Ramos (cell line): ENCODE measurements around the gene CSRP2.

Experiments
- in situ Hi-C: fragments of 300-500 bp; cut with MboI; formaldehyde crosslinking; loops from one replicate; pipeline ENCODE4 v1.14.3; 2022; ENCODE audit warnings: low sequenced_read_pairs; ENCODE audit not compliant: unreplicated experiment

Gene CSRP2

DNA sequence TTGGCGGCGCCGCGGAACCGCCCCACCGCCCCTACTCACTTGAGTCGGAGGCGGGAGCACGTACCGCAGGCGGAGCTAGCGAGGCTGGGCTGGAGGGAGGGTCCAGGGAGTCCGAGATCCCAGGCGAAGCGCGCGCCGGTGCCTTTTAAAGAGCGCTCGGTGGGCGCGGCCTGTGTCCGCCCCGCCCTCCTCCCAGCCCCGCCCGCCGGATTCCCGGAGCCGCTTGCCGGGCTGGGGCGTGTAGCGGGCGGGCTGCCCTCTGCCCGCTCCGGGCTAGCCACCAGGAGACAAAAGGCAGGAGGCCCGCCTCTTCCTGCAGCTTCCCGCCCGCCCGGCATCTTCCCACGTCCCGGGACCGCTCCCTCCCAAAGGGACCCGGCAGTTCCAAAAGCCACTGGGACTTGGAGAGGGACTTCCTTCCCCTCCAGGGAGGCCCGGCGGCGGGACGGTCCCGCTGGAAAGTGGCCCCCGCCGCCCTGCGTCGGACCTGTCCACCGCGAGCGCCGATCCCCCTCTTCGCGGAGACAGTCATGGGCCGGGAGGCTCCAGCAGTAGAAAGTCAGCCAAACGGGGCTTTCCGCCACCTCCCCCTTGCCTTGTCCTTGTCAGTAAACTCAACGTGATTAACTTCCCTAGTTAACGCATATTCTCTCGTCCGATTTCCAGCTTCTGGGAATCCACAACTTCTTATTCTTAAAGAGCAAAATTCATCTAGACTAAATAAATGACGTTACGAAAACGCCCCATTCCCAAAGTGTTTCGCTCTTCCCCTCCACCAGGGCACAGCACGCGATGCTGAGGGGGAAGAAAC, at the start of gene CSRP2:
Gene CSRP2, minus strand, starts transcription at position 121 of the 811 bp plus-strand sequence. CDS start 12,759 bp downstream, outside the sequence.
- in situ Hi-C loops: no loop called here

GRCh38 chr12:76927170-76927784, 48.5 kb upstream of the CSRP2 start:
- in situ Hi-C loops: no loop called here

DNA sequence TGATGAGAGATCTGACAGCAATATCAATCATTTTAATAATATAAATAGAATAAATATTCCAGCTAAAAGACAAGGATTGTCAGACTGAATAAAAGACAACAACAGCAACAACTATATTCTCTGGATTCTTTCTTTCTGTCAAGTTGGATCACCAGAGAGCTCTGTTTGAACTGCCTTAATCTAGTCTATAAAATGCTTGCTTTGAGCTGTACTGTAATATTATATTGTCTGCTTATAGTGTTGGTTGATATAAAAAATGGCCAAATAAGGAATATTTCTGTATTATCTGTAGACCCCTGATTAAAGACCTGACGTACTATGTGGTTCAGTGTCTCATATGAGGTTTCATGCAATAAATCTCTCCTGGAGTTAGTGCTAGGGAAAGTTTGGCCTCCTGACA, 46.3 kb upstream of the CSRP2 start:
- in situ Hi-C loops: no loop called here

DNA sequence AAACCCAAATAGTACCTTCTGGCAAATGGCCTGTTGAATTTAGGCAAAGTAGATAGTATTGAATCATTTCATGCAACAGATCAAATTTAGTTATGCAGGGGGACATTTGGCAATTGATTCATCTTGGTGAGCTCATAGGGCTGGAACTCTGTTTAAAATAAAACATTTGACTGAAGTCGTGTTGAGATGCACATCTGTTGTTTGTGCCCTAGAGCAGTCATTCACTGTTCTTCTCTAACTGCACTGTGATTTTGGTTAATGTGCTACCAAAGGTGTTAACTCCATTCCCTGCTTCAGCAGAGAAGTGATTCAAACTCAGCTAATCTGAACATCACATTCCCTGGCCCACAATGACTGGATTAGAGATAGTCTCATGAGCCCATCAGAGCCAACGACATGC, 44.0 kb upstream of the CSRP2 start:
- in situ Hi-C loops: no loop called here

DNA sequence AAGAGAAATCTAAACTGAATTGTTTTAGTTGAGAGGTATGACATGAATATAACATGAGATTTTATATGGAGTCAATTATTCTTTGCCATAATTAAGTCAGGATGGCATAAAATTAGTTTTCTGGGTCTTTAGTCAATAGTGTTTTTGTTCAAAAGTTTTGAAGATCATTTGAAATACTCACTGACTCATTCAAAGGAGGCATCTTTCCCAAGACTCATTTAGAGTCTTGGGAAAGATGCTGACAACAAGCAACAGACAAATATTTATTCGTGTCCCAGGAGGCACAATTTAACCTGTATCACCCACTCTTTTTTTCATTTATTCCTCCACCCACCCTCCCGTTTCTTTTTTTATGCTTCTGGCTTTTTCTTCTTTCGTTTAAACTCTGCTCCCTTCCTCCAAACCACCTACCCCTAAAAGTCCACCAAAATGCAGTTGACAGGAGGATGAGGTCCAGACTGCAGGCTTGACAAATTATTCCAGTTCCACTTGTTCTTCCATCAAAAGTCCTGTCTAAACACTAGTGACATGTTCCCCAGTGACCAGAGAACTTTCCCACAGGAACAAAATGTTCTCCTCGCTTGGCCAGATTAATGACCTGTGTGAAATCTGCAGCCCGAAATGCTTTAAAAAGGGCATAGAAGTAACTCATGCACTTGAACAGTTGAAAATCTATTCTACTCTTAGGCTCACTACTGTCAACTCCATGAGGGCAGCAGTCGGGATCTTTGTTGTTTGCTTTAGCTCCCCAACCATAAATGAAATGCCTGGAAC, 43.3 kb upstream of the CSRP2 start:
- in situ Hi-C loops: no loop called here

GRCh38 chr12:76921100-76921471, 42.3 kb upstream of the CSRP2 start:
- in situ Hi-C loops: no loop called here

DNA sequence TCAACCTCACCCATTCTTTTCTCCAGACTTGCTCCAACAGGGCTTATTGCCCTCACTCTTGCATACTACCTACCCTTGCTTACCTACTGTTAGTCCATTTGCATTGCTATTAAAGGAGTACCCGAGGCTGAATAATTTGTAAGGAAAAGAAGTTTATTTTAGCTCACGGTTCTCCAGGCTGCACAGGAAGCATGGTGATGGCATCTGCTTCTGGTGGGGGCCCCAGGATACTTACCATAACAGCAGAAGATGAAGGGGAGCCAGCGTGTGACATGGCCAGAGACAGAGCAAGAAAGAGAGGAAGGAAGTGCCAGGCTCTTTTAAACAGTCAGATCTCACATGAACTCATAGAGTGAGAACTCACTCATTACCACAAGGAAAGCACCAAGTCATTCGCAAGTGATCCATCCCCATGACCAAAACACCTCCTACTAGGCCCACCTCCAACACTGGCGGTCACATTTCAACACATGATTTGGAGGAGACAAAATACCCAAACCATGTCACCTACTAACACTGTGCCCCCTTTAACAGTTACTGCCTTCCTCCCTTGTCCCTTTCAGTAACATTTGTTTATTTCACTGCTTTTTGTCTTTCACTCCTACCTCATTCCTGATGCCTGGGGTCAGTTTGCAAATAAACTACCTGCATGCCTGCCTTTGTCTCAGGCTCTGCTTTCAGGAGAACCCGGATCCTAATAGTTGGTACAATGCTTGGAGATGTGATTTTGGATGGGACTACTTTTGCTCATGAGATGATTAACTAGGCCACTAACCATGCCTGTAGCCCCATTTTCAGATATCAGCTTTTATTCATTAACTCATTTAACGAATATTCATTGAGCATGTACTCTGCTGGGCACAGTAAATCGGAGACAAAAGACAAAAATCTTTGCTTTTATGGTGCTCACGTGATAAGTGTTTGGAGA, 41.6 kb upstream of the CSRP2 start:
- in situ Hi-C loops: no loop called here

DNA sequence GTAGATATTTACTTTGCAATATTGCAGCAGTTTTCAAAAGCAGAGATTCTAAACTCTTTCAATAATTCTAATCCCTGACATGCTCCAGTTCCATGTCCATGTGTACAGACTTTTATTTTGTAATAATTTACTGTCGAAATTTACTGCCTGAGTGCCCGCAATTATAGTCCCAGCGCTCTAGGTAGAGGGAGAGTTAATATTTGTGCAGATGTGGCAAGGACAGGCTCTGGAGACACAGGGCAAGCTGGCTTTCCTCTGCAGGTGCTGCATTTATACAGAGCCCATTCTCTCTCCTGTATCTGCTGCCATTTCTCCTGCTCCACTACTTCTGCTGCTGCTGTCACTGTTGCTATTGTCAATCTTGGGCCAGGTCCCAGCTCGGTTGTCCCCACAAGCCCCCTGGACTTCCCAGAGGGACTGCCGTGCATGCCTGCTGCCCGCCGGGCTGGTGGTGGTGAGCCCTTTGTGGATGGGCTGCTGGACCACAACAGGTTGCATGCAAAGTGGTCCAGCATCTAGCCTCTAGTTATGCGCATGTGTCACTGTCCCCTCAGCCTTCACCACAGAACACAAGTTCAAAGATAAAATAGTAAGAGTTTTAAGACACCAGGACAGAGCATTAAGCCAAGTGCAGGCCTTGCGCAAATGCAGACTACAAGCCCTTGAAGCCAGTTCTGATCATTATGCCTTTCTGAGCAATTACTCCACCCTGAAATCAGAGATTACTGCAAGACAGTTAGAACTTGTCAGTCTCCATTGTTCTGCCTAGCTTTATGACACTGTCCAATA, 40.8 kb upstream of the CSRP2 start:
- in situ Hi-C loops: no loop called here

- in situ Hi-C loops: no loop called here
Measured at GRCh38 chr12:76916170-76916540, 37.3 kb upstream of the CSRP2 start.

- in situ Hi-C loops: no loop called here
Measured at GRCh38 chr12:76915361-76916169, 36.7 kb upstream of the CSRP2 start.

DNA sequence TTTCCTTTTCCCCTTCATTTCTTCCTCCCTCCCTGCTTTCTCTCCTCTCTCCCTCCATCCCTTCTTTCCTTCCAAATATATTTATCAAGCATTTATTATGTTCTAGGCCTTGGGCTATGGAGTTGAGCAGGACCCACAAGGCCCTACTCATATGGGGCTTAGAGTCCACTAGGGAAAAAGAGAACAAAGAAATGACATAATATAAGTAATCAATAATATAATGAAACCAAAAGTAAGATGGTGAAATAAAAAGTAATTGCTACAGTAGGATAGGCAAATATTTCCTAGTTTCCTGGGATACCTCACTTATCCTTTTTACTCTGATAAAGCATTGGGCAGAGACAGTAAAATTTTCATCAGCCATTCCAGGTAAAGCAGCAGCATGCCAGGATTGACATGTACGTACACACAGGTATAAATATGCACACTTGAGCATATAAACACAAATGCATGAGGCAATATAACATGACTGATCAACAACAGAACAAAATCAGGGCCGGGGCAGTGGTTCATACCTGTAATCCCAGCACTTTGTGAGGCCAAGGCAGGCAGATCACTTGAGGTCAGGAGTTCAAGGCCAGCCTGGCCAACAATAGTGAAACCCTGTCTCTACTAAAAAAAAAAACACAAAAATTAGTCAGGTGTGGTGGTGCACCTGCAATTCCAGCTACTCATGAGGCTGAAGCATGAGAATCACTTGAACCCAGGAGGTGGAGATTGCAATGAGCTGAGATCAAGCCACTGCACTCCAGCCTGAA, 35.5 kb upstream of the CSRP2 start:
- in situ Hi-C loops: no loop called here

GRCh38 chr12:76909290-76909689, 30.5 kb upstream of the CSRP2 start:
- in situ Hi-C loops: no loop called here

DNA sequence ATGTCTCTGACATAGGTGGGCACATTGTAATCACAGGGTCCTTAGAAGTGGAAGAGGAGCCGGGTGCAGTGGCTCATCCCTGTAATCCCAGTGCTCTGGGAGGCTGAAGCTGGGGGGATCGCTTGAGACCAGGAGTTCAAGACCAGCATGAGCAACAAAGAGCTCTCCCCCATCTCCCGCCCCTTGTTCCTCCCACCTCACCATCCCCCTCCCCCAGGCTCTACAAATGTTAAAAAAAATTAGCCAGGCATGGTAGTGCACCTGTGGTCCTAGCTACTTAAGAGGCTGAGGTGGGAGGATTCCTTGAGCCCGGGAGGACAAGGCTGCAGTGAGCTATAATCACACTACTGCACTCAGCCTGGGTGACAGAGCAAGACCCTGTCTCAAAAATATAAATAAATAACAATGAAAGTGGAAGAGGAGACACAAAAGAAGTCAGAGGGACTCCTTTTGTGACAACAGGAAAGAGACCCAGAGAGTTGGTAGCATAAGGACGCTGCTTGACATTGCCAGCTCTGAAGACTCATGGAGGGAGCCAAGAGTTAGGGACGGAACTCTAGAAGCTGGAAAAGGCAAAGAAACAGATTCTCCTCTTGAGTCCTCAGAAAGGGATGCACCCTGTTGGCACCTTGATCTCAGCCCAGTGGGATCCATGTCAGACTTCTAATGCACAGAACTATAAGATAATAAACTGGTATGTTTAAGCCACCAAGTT, 29.6 kb upstream of the CSRP2 start:
- in situ Hi-C loops: no loop called here

GRCh38 chr12:76901628-76902380, 23.0 kb upstream of the CSRP2 start:
- in situ Hi-C loops: no loop called here

DNA sequence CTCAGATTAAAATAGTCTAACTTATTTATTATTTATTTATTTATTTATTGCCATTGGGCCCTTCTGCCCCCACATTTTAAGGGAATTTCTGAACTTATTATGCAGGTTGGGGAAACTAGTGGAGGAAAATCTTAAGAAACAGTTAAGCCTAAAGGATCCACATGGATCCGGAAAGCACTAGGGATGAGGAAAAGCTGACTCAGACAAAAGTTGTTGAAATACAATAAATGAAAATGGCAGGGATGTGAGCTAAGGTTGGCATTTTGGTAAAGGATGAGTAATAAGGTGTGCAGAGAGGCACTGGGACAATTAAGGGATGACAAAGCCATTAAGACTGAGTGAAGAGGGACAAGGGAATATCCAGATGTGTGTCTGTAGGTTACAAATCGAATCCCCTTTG, 20.7 kb upstream of the CSRP2 start:
- in situ Hi-C loops: no loop called here

DNA sequence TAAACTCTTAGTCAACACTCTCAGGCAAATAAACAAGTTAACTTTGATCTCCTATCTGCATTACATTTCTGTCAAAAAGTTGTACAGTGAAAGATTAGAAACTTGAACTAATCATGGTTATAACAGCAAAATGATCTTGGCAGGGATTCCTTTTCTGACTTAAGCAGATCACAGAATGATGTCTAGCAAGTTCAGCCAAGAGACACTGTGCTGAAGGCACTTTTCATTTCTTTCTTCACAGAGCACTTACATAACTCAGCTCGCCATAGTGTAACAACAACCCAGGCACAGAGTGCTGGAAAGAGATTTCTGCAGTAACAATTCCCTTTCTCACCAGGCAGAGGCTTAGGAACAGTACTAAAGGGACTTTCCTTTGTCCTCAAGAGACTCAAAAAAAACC, 19.6 kb upstream of the CSRP2 start:
- in situ Hi-C loops: no loop called here

DNA sequence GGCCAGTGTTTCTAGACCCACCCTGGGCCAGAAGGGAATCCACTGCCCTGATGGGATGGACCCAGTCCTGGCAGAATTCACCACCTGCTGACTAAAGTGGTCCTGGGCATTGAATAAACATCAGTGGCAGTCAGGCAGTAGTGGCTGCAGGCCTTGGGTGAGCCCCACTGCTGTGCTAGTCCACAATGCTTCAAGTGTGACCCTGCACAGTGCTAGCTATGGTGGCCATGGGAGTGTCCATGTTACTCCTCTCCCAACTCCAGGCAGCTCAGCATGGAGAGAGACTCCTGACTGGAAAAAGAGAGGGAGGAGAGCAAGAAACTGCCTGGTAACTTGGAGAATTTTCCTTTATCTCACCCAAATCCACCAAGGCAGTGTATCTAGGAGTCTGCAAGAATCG, 17.5 kb upstream of the CSRP2 start:
- in situ Hi-C loops: no loop called here
